GM12878 (cell line): Measurements from ENCODE around the gene MGP. TPM values are rescaled to one million over a fixed set of nuclear protein-coding genes. Genes with fewer than 3 reads are reported as not detected.

Experiments
- ATAC-seq: fragments of 200-7000 bp; cut with Tn5 transposase; 3 replicates; pipeline ENCODE4 v1.9.1; 2020; ENCODE audit warnings: mild to moderate bottlenecking, moderate library complexity
- BruUV-seq: library from RNA; stranded (reverse); fragments of 400-500 nt; replicated peaks from 2 replicates; lab custom pipeline; 2021; lab: Mats Ljungman, UMichigan
- CTCF ChIA-PET: fragments of 300-600 bp; sonication (Branson Sonifier 250); formaldehyde crosslinking; extraction: SDS; loops from one replicate; lab custom pipeline; 2021; ENCODE audit warnings: inconsistent platforms; lab: Yijun Ruan, JAX
- POLR2A ChIA-PET: fragments of 350-600 bp; formaldehyde crosslinking; extraction: SDS; loops from one replicate; lab custom pipeline; 2021; ENCODE audit warnings: inconsistent platforms; lab: Charles Lee
- RAD21 ChIA-PET: fragments of 300-600 bp; sonication (Branson Sonifier 250); formaldehyde crosslinking; loops from one replicate; lab custom pipeline; 2023; ENCODE audit warnings: antibody characterized with exemption; ENCODE audit not compliant: unreplicated experiment; lab: Charles Lee
- SMC1A ChIA-PET: fragments of 300-600 bp; sonication (Branson Sonifier 250); formaldehyde crosslinking; loops from one replicate; lab custom pipeline; 2023; ENCODE audit not compliant: unreplicated experiment, uncharacterized antibody; lab: Charles Lee
- DNase-seq: peaks from one replicate; pipeline ENCODE4 v3.0.0-alpha.2; 2011; ENCODE audit warnings: low read depth, low spot score
- FAIRE-seq: peaks from 3 replicates; lab custom pipeline; 2011; peaks lifted over from hg19 to GRCh38; lab: Jason Lieb, UNC
- H2AFZ ChIP-seq: 2 replicates; pipeline ENCODE4 v1.6.0; 2011; ENCODE audit warnings: low read depth, low read length, control low read depth; ENCODE audit not compliant: control insufficient read depth
- H3K27ac ChIP-seq: 2 replicates; pipeline ENCODE4 v1.5.1; 2011; ENCODE audit warnings: control low read depth; ENCODE audit not compliant: control insufficient read depth, insufficient read depth
- H3K27me3 ChIP-seq, 2 experiments: replicated peaks in 1 of 2; 2 replicates each; pipeline versions ENCODE4 v1.6.0 to v1.6.1; 2011; ENCODE audit warnings: low read length in 1 of 2; ENCODE audit not compliant: control insufficient read depth in 2 of 2, insufficient read depth in 2 of 2
- H3K36me3 ChIP-seq, 2 experiments: 2 replicates each; pipeline ENCODE4 v1.5.1; 2011; ENCODE audit warnings: low read length in 1 of 2; ENCODE audit not compliant: control insufficient read depth in 2 of 2, insufficient read depth in 2 of 2
- H3K4me1 ChIP-seq: 2 replicates; pipeline ENCODE4 v1.6.1; 2011; ENCODE audit warnings: mild to moderate bottlenecking, low read length, moderate library complexity, mixed read lengths; ENCODE audit not compliant: control insufficient read depth, insufficient read depth
- H3K4me2 ChIP-seq: 2 replicates; pipeline ENCODE4 v1.6.0; 2011; ENCODE audit warnings: control low read depth; ENCODE audit not compliant: control insufficient read depth, insufficient read depth
- H3K4me3 ChIP-seq: fragments of 200-600 bp; sonication (generic); 2 replicates; pipeline ENCODE4 v1.5.1; 2016
- H3K79me2 ChIP-seq: 2 replicates; pipeline ENCODE4 v1.6.0; 2011; ENCODE audit warnings: low read length; ENCODE audit not compliant: control insufficient read depth, insufficient read depth
- H3K9ac ChIP-seq: 2 replicates; pipeline ENCODE4 v1.8.0; 2011; ENCODE audit warnings: low read length, control low read depth, mixed read lengths; ENCODE audit not compliant: control insufficient read depth, insufficient read depth
- H3K9me3 ChIP-seq: replicated peaks from 3 replicates; pipeline ENCODE4 v1.5.1; 2011; ENCODE audit warnings: mild to moderate bottlenecking, low read length; ENCODE audit not compliant: control insufficient read depth, insufficient read depth
- H4K20me1 ChIP-seq: 2 replicates; pipeline ENCODE4 v1.6.0; 2011; ENCODE audit not compliant: control insufficient read depth, insufficient read depth
- CBX5 ChIP-seq: sonication (generic); IDR thresholded peaks from 2 replicates; pipeline ENCODE4 v1.6.1; 2016; ENCODE audit warnings: low read depth, moderate library complexity, mild to moderate bottlenecking, inconsistent platforms
- CHD2 ChIP-seq: IDR thresholded peaks from 2 replicates; pipeline ENCODE4 v1.6.1; 2011; ENCODE audit warnings: low read depth, low read length, improper control_type of control experiment, borderline replicate concordance
- MEF2B ChIP-seq: fragments of 450-650 bp; IDR thresholded peaks from 2 replicates; pipeline ENCODE4 v1.6.1; 2018; ENCODE audit warnings: mild to moderate bottlenecking, moderate library complexity; ENCODE audit not compliant: partially characterized antibody, poor library complexity, severe bottlenecking
- PAX8 ChIP-seq: fragments of 450-650 bp; IDR thresholded peaks from 2 replicates; pipeline ENCODE4 v1.6.1; 2017; ENCODE audit warnings: mild to moderate bottlenecking, moderate library complexity
- ZBTB40 ChIP-seq: fragments of 450-650 bp; IDR thresholded peaks from 2 replicates; pipeline ENCODE4 v1.6.1; 2016; ENCODE audit warnings: mild to moderate bottlenecking, moderate library complexity, borderline replicate concordance
- WGBS: methylation state at CpG from one replicate; pipeline ENCODE4 v1.1.6; 2016; ENCODE audit warnings: low lambda C conversion rate; ENCODE audit not compliant: insufficient replicate concordance, insufficient coverage; ENCODE audit errors: missing lambda C conversion rate; 5-methylcytosine and 5-hydroxymethylcytosine counted together
- in situ Hi-C: fragments of 300-500 bp; cut with MboI; formaldehyde crosslinking; loops from 9 replicates; pipeline ENCODE4 v1.14.3; 2018; ENCODE audit warnings: mixed read lengths
- intact Hi-C: fragments of 100-400 bp; cut with micrococcal nuclease; formaldehyde crosslinking; loops from one replicate; pipeline ENCODE4 v1.14.2; 2022; ENCODE audit not compliant: unreplicated experiment
- polyA plus RNA-seq, 11 experiments: library from polyadenylated mRNA; depleted of rRNA in 4 of 11; unstranded in 6 of 11; stranded (reverse) in 5 of 11; fragments of >200 nt; fragmentation: Nextera tagmentation in 4 of 11; fragmentation: Illumina TruSeq in 1 of 11; extraction: Ambion mirVana in 4 of 11; extraction: Trizol in 1 of 11; gene quantifications; 1 replicate in 1 of 11; 2 replicates in 10 of 11; pipeline versions ENCODE4 v1.2.1 to v1.2.3, GENCODE V29; 2011 to 2016; ENCODE audit warnings: inconsistent platforms in 2 of 11, missing spikeins in 2 of 11, low read depth in 1 of 11
- total RNA-seq, 4 experiments: library from RNA; depleted of rRNA in 3 of 4; stranded (reverse); fragments of >200 nt in 3 of 4; fragmentation: Illumina TruSeq in 1 of 4; extraction: Trizol in 1 of 4; gene quantifications; 2 replicates each; pipeline versions ENCODE4 v1.2.1 to v1.2.3, GENCODE V29; 2013 to 2021
- TF ChIP-seq, protein P1 (sequence below), 3 experiments: IDR thresholded peaks in 2 of 3; conservative IDR thresholded peaks in 1 of 3; 2 replicates each; pipeline ENCODE4 v1.5.1; 2011; ENCODE audit warnings: low read depth in 3 of 3, low read length in 3 of 3, mild to moderate bottlenecking in 3 of 3, control low read depth in 2 of 3, moderate library complexity in 2 of 3, inconsistent platforms in 1 of 3, mixed read lengths in 1 of 3; ENCODE audit not compliant: control insufficient read depth in 2 of 3, insufficient read depth in 1 of 3; ENCODE audit errors: extremely low read depth in 1 of 3
- TF ChIP-seq, protein P2 (sequence below): fragments of 450-650 bp; formaldehyde crosslinking; IDR thresholded peaks from 2 replicates; pipeline ENCODE4 v1.4.0; 2020; ENCODE audit warnings: mild to moderate bottlenecking, moderate library complexity

MGP gene
- total and polyA plus RNA-seq, 10 of the 15 experiments (the other 5 are each of a cell fraction or from before 2014, with no cell fraction given): 0.21 to 1.2 TPM; not detected in 8

- TF ChIP-seq ZBTB40: no peak
- TF ChIP-seq, all 136 proteins: peak for 0
These were observed 8.0 kb upstream of the MGP start (continued) for GRCh38 chr12:14893506-14894250.

- RAD21 ChIA-PET: interaction anchor here (0.7 to 1.9 kb wide), 5 partner anchors 38 to 103 kb away, joined by 3 to 7 read pairs (median 4); no protein-coding TSS in a partner anchor
- Histone ChIP-seq H4K20me1 (no peaks in the 10 kb centered on the region), H3K27ac (no peak overlapping the region), H3K4me3 (no peak overlapping the region), H3K4me2 (no peak overlapping the region), H3K9me3 (no peaks in the 10 kb centered on the region), H3K79me2 (no peaks in the 10 kb centered on the region), H3K9ac (no peak overlapping the region), H2AFZ (no peak overlapping the region), H3K36me3 (no peaks in the 10 kb centered on the region), H3K4me1 (no peaks in the 10 kb centered on the region), H3K27me3 (no peaks in the 10 kb centered on the region; a peak in 1 of 4 replicates)
- SMC1A ChIA-PET: interaction anchor here (0.7 to 3.4 kb wide), 6 partner anchors 41 to 117 kb away, joined by 3 to 22 read pairs (median 4); partner anchors contain the start of gene ERP27
- DNase-seq (no peak), ATAC-seq (peak; percentile 74), FAIRE-seq (no peak)
- 24% methylated on average over 7 of the region's 7 CpGs for WGBS
- in situ Hi-C loops: no loop called here
- CTCF ChIA-PET: interaction anchor here (0.8 to 8.5 kb wide), 10 partner anchors 9 to 169 kb away, joined by 3 to 82 read pairs (median 5); no protein-coding TSS in a partner anchor
- intact Hi-C loops: no loop called here
- POLR2A ChIA-PET: interaction anchor here (1.4 kb wide), 1 partner anchor 10 kb away, joined by 4 read pairs; no protein-coding TSS in a partner anchor
- BruUV-seq: no TSS peak
- TF ChIP-seq, protein P1, sequence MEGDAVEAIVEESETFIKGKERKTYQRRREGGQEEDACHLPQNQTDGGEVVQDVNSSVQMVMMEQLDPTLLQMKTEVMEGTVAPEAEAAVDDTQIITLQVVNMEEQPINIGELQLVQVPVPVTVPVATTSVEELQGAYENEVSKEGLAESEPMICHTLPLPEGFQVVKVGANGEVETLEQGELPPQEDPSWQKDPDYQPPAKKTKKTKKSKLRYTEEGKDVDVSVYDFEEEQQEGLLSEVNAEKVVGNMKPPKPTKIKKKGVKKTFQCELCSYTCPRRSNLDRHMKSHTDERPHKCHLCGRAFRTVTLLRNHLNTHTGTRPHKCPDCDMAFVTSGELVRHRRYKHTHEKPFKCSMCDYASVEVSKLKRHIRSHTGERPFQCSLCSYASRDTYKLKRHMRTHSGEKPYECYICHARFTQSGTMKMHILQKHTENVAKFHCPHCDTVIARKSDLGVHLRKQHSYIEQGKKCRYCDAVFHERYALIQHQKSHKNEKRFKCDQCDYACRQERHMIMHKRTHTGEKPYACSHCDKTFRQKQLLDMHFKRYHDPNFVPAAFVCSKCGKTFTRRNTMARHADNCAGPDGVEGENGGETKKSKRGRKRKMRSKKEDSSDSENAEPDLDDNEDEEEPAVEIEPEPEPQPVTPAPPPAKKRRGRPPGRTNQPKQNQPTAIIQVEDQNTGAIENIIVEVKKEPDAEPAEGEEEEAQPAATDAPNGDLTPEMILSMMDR (IDR thresholded peaks at IDR 0.05 in 2 of 3, conservative IDR thresholded peaks at IDR 0.05 in 1 of 3; ENCODE audit: control insufficient read depth in 2 of 3, extremely low read depth in 1 of 3, insufficient read depth in 1 of 3, low read depth in 3 of 3, low read length in 3 of 3): peak in 2 of 3 experiments; percentile 19 to 44; a peak in 3 of 6 replicates
- TF ChIP-seq PAX8: no peak
- no peak for TF ChIP-seq CBX5
- TF ChIP-seq, protein P2, sequence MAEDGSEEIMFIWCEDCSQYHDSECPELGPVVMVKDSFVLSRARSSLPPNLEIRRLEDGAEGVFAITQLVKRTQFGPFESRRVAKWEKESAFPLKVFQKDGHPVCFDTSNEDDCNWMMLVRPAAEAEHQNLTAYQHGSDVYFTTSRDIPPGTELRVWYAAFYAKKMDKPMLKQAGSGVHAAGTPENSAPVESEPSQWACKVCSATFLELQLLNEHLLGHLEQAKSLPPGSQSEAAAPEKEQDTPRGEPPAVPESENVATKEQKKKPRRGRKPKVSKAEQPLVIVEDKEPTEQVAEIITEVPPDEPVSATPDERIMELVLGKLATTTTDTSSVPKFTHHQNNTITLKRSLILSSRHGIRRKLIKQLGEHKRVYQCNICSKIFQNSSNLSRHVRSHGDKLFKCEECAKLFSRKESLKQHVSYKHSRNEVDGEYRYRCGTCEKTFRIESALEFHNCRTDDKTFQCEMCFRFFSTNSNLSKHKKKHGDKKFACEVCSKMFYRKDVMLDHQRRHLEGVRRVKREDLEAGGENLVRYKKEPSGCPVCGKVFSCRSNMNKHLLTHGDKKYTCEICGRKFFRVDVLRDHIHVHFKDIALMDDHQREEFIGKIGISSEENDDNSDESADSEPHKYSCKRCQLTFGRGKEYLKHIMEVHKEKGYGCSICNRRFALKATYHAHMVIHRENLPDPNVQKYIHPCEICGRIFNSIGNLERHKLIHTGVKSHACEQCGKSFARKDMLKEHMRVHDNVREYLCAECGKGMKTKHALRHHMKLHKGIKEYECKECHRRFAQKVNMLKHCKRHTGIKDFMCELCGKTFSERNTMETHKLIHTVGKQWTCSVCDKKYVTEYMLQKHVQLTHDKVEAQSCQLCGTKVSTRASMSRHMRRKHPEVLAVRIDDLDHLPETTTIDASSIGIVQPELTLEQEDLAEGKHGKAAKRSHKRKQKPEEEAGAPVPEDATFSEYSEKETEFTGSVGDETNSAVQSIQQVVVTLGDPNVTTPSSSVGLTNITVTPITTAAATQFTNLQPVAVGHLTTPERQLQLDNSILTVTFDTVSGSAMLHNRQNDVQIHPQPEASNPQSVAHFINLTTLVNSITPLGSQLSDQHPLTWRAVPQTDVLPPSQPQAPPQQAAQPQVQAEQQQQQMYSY (CRISPR knock-in tag): no peak
- TF ChIP-seq CHD2: no peak
- TF ChIP-seq MEF2B: no peak
These were observed 7.3 kb upstream of the MGP start for GRCh38 chr12:14892726-14893505.
